ENCODE results near the gene MGAT4A. TPM values are rescaled to one million over a fixed set of nuclear protein-coding genes. Genes with fewer than 3 reads are reported as not detected.
A peak's percentile ranks its signal among the peaks of the same experiment; 100 is the strongest.

Gene MGAT4A
- total and polyA plus RNA-seq, 10 of the 15 experiments (the other 5 are each of a cell fraction or from before 2014, with no cell fraction given): 4.3 to 23.4 (median 13.6) TPM

DNA sequence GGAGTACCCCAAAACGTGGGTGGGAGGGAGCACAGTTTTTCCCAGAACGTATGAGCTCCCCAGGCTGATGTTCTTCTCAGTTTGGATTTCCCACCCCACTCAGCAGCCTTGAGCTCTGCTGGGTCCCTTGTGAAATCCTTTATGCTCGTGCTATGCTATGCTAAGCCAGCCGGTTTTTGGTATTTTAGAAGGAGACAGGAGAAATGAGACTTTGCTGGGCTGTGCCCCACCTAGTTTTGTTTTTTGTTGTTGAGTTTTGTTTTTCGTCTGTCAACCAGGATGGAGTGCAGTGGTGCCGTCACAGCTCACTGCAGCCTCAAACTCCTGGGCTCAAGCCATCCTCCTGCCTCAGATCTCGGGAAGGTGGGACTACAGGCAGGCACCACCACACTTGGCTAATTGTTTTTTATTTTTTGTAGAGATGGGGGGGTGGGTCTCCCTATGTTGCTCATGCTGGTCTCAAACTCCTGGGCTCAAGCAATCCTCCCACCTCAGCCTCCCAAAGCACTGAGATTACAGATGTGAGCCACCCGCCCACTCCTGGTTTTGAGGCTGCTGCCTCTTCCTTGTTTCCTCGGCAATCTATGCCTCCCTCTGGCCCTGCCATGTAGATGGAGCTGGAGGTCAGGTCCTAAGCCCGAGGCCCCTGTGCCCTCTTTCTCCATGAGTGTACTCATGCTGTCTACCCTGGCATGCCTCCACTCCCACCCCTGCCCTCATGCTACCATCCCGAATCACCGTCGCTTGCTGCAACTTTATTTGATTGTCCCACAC lies 17.5 kb upstream of the MGAT4A start:
- no peaks in the 10 kb centered on the region for H3K79me2 ChIP-seq (ENCODE audit: control insufficient read depth, insufficient read depth, low read length)
- ChIA-PET POLR2A (interaction anchor here (0.6 to 1.1 kb wide), 3 partner anchors 9 to 18 kb away, joined by 3 read pairs; partner anchors contain the start of gene MGAT4A), SMC1A (ENCODE audit: uncharacterized antibody, unreplicated experiment) (interaction anchor here (1.6 to 2.5 kb wide), 5 partner anchors 9 to 99 kb away, joined by 4 to 14 read pairs (median 6); no protein-coding TSS in a partner anchor), RAD21 (ENCODE audit: unreplicated experiment) (interaction anchor here (0.8 to 1.1 kb wide), 2 partner anchors 9 to 19 kb away, joined by 3 read pairs; no protein-coding TSS in a partner anchor), CTCF (interaction anchor here (0.7 to 3.0 kb wide), 2 partner anchors 9 to 10 kb away, joined by 3 to 17 read pairs; no protein-coding TSS in a partner anchor)
- no peaks in the 10 kb centered on the region for H4K20me1 ChIP-seq (ENCODE audit: control insufficient read depth, insufficient read depth)
- in situ Hi-C loops (cut with MboI) (no loop called here), intact Hi-C loops (cut with micrococcal nuclease; ENCODE audit: unreplicated experiment) (no loop called here)
- TF ChIP-seq EGR1 (IDR thresholded peaks at IDR 0.05; ENCODE audit: borderline replicate concordance in 1 of 2, low read depth in 2 of 2, low read length in 2 of 2): no peak
- TF ChIP-seq, protein P1, sequence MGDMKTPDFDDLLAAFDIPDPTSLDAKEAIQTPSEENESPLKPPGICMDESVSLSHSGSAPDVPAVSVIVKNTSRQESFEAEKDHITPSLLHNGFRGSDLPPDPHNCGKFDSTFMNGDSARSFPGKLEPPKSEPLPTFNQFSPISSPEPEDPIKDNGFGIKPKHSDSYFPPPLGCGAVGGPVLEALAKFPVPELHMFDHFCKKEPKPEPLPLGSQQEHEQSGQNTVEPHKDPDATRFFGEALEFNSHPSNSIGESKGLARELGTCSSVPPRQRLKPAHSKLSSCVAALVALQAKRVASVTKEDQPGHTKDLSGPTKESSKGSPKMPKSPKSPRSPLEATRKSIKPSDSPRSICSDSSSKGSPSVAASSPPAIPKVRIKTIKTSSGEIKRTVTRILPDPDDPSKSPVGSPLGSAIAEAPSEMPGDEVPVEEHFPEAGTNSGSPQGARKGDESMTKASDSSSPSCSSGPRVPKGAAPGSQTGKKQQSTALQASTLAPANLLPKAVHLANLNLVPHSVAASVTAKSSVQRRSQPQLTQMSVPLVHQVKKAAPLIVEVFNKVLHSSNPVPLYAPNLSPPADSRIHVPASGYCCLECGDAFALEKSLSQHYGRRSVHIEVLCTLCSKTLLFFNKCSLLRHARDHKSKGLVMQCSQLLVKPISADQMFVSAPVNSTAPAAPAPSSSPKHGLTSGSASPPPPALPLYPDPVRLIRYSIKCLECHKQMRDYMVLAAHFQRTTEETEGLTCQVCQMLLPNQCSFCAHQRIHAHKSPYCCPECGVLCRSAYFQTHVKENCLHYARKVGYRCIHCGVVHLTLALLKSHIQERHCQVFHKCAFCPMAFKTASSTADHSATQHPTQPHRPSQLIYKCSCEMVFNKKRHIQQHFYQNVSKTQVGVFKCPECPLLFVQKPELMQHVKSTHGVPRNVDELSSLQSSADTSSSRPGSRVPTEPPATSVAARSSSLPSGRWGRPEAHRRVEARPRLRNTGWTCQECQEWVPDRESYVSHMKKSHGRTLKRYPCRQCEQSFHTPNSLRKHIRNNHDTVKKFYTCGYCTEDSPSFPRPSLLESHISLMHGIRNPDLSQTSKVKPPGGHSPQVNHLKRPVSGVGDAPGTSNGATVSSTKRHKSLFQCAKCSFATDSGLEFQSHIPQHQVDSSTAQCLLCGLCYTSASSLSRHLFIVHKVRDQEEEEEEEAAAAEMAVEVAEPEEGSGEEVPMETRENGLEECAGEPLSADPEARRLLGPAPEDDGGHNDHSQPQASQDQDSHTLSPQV (IDR thresholded peaks at IDR 0.05): no peak
- no peak for TF ChIP-seq POLR2A (IDR thresholded peaks at IDR 0.05; ENCODE audit: low read depth, low read length)
- TF ChIP-seq STAT3 (IDR thresholded peaks at IDR 0.05; ENCODE audit: low read depth, low read length): no peak
- peaks cover 23% of the 10 kb centered on the region for H3K4me1 ChIP-seq (ENCODE audit: control insufficient read depth, insufficient read depth, low read length)
- peak overlapping the region; percentile 45 for H3K27ac ChIP-seq (ENCODE audit: control insufficient read depth, insufficient read depth)
- 16% methylated on average over 13 of the region's 13 CpGs for WGBS (ENCODE audit: insufficient coverage, insufficient replicate concordance, low lambda C conversion rate, missing lambda C conversion rate)
- peak overlapping the region; percentile 37; the same call in 1 of the 2 replicates for H3K4me3 ChIP-seq
- no TSS peak for BruUV-seq (replicated peaks)
- H2AFZ ChIP-seq (ENCODE audit: control insufficient read depth, low read depth, low read length): peak overlapping the region; percentile 40; the same call in 1 of the 2 replicates
- H3K27me3 ChIP-seq (replicated peaks in 1 of 2; ENCODE audit: control insufficient read depth in 2 of 2, insufficient read depth in 2 of 2, low read length in 1 of 2): no peaks in the 10 kb centered on the region
- ATAC-seq (peak; percentile 76), FAIRE-seq (no peak), DNase-seq (ENCODE audit: low read depth, low spot score) (no peak)
- H3K4me2 ChIP-seq (ENCODE audit: control insufficient read depth, insufficient read depth): peak overlapping the region; percentile 51
- H3K9ac ChIP-seq (ENCODE audit: control insufficient read depth, insufficient read depth, low read length): no peak overlapping the region
- peaks cover 2% of the 10 kb centered on the region; the same call in 2 of the 3 replicates for H3K9me3 ChIP-seq (replicated peaks; ENCODE audit: control insufficient read depth, insufficient read depth, low read length)
- H3K36me3 ChIP-seq (ENCODE audit: control insufficient read depth in 2 of 2, insufficient read depth in 2 of 2, low read length in 1 of 2): no peaks in the 10 kb centered on the region

All from GM12878 (cell line).